Dedifferentiated amniotic fluid mesenchymal stem cell (primary cell): ENCODE measurements around the gene ZBTB4.

Source experiments
- DNase-seq: peaks from one replicate; pipeline ENCODE4 v3.0.0-alpha.2; 2016; ENCODE audit errors: extremely low spot score

ZBTB4 gene, protein sequence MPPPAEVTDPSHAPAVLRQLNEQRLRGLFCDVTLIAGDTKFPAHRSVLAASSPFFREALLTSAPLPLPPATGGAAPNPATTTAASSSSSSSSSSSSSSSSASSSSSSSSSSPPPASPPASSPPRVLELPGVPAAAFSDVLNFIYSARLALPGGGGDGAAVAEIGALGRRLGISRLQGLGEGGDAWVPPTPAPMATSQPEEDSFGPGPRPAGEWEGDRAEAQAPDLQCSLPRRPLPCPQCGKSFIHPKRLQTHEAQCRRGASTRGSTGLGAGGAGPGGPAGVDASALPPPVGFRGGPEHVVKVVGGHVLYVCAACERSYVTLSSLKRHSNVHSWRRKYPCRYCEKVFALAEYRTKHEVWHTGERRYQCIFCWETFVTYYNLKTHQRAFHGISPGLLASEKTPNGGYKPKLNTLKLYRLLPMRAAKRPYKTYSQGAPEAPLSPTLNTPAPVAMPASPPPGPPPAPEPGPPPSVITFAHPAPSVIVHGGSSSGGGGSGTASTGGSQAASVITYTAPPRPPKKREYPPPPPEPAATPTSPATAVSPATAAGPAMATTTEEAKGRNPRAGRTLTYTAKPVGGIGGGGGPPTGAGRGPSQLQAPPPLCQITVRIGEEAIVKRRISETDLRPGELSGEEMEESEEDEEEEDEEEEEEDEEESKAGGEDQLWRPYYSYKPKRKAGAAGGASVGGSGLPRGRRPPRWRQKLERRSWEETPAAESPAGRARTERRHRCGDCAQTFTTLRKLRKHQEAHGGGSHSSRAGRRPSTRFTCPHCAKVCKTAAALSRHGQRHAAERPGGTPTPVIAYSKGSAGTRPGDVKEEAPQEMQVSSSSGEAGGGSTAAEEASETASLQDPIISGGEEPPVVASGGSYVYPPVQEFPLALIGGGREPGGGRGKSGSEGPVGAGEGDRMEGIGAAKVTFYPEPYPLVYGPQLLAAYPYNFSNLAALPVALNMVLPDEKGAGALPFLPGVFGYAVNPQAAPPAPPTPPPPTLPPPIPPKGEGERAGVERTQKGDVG

DNA sequence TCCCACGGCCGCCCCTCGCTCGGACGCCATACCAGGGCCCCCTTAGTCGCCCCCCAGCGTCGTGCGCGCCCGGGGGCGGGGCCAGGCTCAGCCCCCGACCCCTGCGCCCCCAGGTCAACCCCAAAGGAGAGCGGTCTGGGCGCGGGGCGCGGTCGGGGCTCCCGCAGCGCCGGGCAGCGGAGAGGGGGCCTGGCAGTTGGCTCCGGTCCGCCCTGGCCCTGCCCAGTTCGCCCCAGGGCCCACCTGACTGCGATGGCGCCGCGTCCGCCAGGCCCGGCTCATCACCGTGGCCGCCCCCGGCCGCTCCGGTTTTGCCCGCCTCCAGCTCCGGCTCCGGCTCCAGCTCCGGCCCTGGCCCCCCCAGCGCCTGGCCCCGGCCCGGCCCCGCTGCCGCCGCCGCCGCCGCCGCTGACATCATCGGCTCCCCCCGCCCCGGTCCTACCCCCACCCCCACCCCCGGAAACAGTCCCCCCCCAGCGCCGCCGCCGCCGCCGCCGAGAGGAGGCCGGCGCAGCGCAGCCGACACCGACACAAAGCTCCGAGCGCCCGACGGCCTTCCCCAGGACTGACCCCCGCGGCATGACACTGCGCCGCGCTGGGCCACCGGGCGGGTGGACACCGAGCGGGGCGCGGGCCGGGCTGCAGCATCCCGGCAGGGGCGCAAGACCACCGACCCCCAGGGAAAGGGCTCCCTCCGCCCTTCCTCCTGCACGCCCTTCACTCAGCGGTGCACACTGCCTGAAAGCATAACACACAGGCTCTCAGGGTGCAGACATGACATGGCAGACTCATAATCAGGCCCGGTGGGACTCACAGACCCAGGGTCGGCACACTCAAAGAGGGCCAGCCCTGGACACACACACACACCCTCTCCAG, at the start of gene ZBTB4:
Gene ZBTB4, minus strand, starts transcription at position 419 of the 876 bp plus-strand sequence. CDS start 12,830 bp downstream, outside the sequence.
- DNase-seq: no peak

DNA sequence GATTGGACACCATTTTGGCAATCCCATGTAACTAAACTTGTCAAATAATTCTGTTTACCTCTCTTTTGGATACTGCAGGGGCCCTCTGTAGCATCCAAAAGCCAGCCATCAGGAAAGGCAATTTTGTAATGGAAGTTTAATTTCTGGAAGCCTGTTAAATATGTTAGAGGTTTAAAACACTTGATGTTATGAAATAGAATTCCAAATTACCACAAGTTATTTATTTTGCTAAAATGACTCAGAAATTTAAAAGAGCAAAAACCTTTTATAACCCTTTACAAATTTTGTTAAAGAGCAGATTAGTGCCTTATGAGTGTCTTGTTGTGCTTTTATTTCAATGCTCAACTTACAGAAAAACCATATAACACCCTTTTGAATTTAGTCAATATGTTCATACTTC, 49.4 kb upstream of the ZBTB4 start:
- DNase-seq: no peak

DNA sequence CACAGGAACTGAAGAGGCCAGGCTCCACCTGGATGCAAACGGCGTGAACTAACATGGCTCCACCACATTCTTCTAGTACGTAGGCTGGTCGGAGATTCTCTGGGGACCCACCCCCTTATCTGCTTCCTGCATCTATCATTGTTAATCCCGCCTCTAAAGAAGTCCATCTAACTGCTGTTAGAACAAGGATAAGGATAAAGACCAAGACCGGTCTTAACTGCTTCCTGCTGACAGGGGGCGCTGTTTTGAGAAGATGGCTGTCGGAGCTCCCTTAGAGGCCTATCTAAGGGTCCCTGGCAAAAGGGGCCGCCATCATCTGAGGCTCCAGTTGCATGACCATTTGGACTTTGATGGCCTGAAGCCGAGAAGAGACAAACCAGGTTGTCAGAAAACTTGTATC, 43.6 kb upstream of the ZBTB4 start:
- DNase-seq: no peak

DNA sequence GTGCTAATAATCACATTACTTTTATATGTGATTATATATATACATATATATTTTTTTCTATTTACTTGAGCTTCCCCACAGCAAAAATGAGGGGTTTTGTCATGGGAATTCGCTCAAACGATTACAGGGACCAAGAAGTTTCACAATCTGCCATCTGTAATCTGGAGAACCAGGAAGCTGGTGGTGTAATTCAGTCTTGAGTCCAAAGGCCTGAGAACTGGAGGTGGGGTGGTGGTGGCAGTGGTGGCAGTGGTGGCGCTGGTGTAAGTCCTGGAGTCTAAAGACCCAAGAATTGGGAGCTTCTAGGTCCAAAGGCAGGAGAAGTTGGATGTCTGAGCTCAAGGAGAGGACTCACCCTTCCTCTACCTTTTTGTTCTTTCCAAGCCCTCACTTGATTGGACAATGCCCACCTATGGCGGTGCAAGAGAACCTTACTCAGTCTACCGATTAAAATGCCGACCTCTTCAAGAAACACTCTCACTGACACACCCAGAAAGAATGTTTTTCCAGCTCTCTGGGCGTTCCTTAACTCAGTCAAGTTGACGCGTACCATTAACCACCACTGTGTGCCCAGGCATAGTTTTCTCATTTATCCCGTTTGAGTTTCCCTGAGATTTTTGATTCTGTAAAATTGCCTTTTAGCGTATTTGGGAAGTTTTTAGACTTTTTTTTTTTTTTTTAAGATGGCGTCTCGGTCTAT, 36.6 kb upstream of the ZBTB4 start:
- no peak for DNase-seq

DNA sequence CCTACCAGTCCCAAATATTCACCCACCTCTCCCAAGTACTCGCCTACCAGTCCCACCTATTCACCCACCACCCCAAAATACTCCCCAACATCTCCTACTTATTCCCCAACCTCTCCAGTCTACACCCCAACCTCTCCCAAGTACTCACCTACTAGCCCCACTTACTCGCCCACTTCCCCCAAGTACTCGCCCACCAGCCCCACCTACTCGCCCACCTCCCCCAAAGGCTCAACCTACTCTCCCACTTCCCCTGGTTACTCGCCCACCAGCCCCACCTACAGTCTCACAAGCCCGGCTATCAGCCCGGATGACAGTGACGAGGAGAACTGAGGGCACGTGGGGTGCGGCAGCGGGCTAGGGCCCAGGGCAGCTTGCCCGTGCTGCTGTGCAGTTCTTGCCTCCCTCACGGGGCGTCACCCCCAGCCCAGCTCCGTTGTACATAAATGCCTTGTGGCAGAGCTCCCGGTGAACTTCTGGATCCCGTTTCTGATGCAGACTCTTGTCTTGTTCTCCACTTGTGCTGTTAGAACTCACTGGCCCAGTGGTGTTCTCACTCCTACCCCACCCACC, 34.5 kb upstream of the ZBTB4 start:
- DNase-seq: no peak

DNA sequence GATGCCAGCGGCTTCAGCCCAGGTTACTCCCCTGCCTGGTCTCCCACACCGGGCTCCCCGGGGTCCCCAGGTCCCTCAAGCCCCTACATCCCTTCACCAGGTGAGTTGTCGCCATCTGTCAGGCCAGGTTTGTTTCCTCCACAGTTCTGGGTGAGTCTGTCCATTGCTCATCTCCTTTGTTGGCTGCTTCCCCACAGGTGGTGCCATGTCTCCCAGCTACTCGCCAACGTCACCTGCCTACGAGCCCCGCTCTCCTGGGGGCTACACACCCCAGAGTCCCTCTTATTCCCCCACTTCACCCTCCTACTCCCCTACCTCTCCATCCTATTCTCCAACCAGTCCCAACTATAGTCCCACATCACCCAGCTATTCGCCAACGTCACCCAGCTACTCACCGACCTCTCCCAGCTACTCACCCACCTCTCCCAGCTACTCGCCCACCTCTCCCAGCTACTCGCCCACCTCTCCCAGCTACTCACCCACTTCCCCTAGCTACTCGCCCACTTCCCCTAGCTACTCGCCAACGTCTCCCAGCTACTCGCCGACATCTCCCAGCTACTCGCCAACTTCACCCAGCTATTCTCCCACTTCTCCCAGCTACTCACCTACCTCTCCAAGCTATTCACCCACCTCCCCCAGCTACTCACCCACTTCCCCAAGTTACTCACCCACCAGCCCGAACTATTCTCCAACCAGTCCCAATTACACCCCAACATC, 33.6 kb upstream of the ZBTB4 start:
- DNase-seq: no peak

DNA sequence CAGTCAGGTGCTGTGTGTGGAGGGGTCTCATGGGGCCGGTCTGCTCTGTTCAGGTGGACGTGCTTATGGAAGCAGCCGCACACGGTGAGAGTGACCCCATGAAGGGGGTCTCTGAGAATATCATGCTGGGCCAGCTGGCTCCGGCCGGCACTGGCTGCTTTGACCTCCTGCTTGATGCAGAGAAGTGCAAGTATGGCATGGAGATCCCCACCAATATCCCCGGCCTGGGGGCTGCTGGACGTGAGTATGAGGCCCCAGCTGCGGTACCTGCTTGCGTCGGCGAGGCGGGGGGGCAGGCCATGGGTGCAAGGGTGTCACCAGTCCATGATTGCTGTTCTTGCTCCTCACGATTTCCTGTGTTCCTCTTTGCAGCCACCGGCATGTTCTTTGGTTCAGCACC, 32.7 kb upstream of the ZBTB4 start:
- DNase-seq: no peak

DNA sequence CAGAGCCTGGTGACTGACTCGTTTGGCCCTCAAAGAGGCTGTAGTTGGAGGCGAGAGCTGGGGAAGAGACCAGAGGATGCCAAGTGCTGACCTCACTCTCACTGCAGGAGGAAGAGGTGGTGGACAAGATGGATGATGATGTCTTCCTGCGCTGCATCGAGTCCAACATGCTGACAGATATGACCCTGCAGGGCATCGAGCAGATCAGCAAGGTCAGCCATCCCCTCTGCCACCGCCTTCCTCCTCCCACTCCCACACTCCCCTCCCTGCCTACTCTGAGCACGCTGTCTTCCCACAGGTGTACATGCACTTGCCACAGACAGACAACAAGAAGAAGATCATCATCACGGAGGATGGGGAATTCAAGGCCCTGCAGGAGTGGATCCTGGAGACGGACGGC, 31.7 kb upstream of the ZBTB4 start:
- DNase-seq: no peak

DNA sequence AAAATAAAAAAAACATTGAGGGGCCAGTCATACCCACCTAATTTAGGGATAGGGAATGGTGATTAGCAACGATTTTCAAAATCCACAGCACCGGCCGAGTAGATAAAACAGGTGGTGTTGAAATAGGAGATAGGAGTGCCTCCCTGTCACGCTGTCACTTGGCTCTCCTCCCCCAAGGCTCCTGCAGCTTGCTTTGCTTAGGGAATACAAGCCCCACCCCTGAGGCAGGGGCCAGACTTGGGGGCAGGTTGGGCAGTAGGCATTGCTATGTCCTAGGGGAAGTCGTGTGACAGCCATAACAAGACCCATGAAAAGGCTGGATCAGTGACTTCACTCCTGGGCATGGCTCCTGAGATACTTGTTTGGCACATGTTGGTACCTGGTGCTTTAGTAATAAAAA, 30.5 kb upstream of the ZBTB4 start:
- no peak for DNase-seq

DNA sequence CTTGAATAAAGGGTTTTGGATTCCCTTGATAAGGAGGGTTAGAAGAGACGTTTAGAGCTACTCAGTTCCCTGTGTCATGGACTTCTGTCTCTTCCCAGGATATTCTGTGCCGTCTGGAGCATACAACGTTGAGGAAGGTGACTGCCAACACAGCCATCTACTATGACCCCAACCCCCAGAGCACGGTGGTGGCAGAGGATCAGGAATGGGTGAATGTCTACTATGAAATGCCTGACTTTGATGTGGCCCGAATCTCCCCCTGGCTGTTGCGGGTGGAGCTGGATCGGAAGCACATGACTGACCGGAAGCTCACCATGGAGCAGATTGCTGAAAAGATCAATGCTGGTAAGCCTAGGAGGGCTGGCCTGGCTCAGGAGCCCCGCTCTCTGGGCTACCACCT, 29.4 kb upstream of the ZBTB4 start:
- DNase-seq: no peak

DNA sequence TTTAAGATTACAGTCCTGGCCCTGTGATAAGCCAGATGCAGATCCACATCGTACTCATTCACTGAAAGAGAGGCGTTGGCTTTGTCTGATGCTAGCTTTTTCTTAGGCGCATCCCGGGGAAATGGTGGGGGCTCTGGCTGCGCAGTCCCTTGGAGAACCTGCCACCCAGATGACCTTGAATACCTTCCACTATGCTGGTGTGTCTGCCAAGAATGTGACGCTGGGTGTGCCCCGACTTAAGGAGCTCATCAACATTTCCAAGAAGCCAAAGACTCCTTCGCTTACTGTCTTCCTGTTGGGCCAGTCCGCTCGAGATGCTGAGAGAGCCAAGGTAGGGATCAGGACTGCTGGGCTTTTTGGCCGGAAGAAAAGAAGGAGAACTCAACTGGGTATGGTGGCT, 28.7 kb upstream of the ZBTB4 start:
- DNase-seq: no peak

DNA sequence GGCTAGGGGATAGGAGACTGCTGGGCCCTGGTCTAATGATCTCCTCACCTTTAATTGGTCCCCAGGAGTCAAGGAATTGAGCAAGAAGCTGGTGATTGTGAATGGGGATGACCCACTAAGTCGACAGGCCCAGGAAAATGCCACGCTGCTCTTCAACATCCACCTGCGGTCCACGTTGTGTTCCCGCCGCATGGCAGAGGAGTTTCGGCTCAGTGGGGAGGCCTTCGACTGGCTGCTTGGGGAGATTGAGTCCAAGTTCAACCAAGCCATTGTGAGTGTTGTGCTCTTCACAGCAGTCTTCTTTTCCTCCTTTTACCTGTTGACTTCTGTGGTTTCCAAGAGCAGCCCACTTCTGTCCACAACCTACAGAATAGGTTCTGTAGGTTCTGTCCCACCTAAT, 24.1 kb upstream of the ZBTB4 start:
- DNase-seq: no peak

DNA sequence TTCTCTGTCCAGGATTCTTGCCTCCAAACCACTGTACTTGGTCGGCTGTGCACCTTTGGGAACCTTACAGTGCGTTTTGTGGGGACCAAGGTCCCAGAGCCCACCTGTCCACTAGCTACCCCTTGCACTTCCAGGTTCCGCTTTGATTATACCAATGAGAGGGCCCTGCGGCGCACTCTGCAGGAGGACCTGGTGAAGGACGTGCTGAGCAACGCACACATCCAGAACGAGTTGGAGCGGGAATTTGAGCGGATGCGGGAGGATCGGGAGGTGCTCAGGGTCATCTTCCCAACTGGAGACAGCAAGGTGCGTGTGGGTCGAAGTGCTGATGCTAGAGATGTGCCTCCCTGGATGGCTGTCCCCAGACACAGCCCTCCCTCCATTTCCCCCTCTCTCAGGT, 23.6 kb upstream of the ZBTB4 start:
- DNase-seq: no peak

DNA sequence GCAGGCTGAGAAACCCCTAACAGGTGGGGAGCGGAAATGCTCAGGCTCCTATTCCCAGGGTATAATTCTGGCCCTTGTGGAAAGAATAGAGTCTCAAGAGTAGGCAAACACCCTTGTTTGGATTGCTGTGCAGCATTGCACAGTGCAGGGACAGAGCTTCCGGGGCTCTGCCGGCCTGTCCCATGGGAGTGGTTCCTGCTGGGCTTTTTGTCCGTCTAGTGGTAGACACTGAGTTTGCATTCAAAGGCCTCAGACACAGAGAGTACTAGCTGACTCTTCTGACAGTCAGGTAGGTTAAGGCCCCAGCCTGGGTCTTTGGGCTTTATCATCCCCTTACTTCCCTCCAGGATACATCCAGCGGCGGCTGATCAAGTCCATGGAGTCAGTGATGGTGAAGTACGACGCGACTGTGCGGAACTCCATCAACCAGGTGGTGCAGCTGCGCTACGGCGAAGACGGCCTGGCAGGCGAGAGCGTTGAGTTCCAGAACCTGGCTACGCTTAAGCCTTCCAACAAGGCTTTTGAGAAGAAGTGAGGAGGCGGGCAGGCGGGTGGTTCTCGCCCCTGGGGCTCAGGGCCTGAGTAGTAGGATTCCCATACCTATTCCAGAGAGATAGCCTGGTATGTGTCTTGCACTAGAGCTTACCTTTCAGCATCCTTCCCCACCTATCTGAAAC, 22.9 kb upstream of the ZBTB4 start:
- DNase-seq: no peak

DNA sequence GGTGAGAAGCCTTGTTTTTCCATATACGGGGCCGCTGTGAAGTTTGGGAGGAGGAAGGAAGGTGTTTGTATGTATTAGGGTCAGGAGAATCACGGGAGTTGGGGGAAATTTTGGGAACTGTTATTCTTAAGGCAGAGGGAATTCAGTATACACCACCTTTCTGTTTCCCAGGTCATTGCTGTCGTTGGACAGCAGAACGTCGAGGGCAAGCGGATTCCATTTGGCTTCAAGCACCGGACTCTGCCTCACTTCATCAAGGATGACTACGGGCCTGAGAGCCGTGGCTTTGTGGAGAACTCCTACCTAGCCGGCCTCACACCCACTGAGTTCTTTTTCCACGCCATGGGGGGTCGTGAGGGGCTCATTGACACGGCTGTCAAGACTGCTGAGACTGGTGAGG, 22.3 kb upstream of the ZBTB4 start:
- DNase-seq: no peak

DNA sequence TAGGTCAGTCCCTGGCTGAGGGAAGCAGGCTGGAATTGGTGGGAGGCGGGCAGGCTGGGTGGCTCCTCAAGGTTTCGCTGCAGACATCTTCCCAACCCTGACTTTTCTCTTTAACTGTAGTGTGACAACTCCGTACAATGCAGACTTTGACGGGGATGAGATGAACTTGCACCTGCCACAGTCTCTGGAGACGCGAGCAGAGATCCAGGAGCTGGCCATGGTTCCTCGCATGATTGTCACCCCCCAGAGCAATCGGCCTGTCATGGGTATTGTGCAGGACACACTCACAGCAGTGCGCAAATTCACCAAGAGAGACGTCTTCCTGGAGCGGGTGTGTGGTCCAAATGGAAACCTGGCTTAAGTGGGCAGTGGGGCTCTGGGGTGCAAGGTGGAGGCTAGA, 19.7 kb upstream of the ZBTB4 start:
- no peak for DNase-seq

DNA sequence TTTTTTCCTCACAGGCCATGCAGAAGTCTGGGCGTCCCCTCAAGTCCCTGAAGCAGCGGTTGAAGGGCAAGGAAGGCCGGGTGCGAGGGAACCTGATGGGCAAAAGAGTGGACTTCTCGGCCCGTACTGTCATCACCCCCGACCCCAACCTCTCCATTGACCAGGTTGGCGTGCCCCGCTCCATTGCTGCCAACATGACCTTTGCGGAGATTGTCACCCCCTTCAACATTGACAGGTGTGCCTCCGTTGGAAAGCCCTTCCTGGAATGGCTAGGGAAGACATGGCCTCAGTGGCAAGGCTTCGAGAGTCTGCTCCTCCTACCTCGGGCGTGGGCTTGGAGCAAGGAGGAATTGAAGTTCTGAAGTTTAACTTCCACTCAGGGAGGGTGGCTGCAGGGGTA, 18.2 kb upstream of the ZBTB4 start:
- no peak for DNase-seq

DNA sequence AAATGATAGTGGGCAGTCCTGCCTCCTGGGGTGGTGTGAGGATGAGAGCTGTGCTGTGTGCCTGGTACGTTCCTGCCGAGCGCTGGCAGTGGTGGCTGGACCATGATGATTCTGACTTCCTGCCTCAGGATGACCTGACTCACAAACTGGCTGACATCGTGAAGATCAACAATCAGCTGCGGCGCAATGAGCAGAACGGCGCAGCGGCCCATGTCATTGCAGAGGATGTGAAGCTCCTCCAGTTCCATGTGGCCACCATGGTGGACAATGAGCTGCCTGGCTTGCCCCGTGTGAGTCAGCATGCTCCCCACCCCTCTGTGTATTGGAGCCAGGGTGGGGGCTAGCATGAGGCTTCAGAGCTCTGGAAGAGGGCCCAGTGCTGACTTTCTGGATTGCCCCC, 17.8 kb upstream of the ZBTB4 start:
- no peak for DNase-seq

DNA sequence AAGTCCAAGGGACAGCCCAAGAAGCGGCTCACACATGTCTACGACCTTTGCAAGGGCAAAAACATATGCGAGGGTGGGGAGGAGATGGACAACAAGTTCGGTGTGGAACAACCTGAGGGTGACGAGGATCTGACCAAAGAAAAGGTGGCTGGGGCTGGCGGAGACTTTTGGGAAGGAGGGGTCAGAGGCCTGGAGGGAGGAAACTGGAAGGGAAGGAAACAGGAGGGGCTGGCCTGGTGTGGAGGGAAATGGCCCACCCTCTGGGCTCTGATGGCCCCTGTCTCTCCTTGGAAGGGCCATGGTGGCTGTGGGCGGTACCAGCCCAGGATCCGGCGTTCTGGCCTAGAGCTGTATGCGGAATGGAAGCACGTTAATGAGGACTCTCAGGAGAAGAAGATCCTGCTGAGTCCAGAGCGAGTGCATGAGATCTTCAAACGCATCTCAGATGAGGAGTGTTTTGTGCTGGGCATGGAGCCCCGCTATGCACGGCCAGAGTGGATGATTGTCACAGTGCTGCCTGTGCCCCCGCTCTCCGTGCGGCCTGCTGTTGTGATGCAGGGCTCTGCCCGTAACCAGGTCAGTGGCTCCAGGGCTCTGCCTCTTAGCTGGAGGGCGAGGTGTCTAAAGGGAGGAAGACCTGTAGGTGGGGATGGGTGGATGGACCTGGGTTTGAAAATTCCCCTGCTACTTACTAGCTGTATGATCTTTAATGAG, 17.2 kb upstream of the ZBTB4 start:
- no peak for DNase-seq
